Spleen (tissue), 7 donors: Measurements from ENCODE around the gene MPHOSPH10.

ENCODE experiments used
- POLR2AphosphoS5 ChIP-seq, 3 donors: sonication (generic); formaldehyde crosslinking; IDR thresholded peaks; one replicate each; pipeline ENCODE4 v1.5.1; 2017; ENCODE audit warnings: antibody characterized with exemption in 3 of 3
- TF ChIP-seq, protein P1 (sequence below), 11 experiments: fragments of 200-600 bp in 7 of 11; fragments of 450-650 bp in 4 of 11; sonication (generic) in 4 of 11; IDR thresholded peaks in 8 of 11; conservative IDR thresholded peaks in 3 of 11; 1 replicate in 7 of 11; 2 replicates in 4 of 11; pipeline versions ENCODE4 v1.4.0 to v1.8.0; 2016 to 2021; ENCODE audit warnings: antibody characterized with exemption in 11 of 11, inconsistent platforms in 4 of 11, mild to moderate bottlenecking in 1 of 11
- donor health status: DM: no; HTN: no; CAD: no; lungs with moderate emphysema.
- donor health status: DM: no; HTN: no; CAD: no.
- donor health status: DM: no; HTN: no; CAD: no.

DNA sequence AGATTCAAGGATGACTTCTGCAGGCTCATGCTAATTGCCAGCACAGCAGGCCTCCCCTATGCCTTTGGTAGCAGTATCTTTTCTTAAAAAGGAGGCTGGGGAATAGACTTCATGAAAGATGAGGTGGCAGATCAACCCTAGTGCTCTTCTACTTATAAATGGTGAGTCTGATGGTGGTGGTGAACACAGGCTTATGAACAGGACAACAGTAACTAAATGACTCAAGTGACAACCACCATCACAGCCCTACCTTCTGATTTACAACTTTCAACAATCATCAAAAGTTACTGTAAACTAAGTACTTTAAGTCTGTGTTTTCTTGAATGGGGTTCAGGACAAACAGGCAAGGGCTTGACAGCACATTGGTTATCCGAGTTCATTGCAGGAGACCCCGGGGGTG, 57.2 kb downstream of the MPHOSPH10 start:
- TF ChIP-seq, protein P1, sequence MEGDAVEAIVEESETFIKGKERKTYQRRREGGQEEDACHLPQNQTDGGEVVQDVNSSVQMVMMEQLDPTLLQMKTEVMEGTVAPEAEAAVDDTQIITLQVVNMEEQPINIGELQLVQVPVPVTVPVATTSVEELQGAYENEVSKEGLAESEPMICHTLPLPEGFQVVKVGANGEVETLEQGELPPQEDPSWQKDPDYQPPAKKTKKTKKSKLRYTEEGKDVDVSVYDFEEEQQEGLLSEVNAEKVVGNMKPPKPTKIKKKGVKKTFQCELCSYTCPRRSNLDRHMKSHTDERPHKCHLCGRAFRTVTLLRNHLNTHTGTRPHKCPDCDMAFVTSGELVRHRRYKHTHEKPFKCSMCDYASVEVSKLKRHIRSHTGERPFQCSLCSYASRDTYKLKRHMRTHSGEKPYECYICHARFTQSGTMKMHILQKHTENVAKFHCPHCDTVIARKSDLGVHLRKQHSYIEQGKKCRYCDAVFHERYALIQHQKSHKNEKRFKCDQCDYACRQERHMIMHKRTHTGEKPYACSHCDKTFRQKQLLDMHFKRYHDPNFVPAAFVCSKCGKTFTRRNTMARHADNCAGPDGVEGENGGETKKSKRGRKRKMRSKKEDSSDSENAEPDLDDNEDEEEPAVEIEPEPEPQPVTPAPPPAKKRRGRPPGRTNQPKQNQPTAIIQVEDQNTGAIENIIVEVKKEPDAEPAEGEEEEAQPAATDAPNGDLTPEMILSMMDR (IDR thresholded peaks at IDR 0.05 in 8 of 11, conservative IDR thresholded peaks at IDR 0.05 in 3 of 11): no peak
- no peak for TF ChIP-seq POLR2AphosphoS5 (IDR thresholded peaks at IDR 0.05)
